NCI-H1105 treated with DMSO at 0.1 percent for 48 hours (cell line): ENCODE results near the gene CST3.
A peak's percentile ranks its signal among the peaks of the same experiment; 100 is the strongest.
"Not testable (repeated sequence)": the region's sequence is repeated elsewhere in the genome, so short reads cannot be mapped to it uniquely, and the experiment has no call there.

ENCODE experiments used
- DNase-seq: peaks from one replicate; lab custom pipeline; 2025; lab: John Stamatoyannopoulos, UW

The CST3 gene, protein sequence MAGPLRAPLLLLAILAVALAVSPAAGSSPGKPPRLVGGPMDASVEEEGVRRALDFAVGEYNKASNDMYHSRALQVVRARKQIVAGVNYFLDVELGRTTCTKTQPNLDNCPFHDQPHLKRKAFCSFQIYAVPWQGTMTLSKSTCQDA

DNA sequence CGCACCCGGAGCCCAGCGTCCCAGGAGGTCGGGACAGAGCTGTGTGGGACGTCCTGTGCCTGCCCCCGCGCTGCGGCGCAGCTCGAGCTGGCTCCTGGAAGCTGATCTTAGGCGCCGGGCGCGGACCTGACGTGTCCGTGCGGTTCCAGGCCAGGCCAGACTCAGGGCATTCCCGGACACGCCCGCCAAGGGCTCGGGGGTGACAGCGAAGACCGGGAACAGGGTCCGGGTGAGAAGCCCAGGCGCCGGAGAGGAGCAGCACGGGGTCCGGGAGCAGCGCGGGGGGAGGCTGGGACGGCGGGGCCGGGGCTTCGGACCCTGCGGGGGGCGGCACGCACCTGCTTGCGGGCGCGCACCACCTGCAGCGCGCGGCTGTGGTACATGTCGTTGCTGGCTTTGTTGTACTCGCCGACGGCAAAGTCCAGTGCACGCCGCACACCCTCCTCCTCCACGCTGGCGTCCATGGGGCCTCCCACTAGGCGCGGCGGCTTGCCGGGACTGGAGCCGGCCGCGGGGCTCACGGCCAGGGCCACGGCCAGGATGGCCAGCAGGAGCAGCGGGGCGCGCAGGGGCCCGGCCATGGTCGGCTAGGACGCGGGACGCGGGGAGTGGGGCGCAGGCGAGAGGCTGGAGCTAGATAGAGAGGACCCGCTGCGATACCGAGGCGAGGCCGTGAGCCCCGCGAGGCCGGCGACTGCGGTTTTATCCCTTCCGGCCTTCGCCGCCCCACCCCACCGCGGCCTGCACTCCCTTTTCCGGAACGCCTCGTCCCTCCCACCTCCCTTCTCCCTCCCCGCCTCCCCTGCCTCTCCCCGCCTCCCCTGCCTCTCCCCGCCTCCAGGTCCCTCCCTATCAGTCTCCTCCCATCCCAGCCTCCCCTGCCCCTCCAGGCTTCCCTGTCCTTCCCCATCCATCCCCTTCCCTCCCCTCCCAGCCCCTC, at the start of gene CST3:
Gene CST3, minus strand, starts transcription at position 674 of the 940 bp plus-strand sequence. Its CDS starts 93 bp downstream, at position 581.
- DNase-seq, result peak; percentile 78

DNA sequence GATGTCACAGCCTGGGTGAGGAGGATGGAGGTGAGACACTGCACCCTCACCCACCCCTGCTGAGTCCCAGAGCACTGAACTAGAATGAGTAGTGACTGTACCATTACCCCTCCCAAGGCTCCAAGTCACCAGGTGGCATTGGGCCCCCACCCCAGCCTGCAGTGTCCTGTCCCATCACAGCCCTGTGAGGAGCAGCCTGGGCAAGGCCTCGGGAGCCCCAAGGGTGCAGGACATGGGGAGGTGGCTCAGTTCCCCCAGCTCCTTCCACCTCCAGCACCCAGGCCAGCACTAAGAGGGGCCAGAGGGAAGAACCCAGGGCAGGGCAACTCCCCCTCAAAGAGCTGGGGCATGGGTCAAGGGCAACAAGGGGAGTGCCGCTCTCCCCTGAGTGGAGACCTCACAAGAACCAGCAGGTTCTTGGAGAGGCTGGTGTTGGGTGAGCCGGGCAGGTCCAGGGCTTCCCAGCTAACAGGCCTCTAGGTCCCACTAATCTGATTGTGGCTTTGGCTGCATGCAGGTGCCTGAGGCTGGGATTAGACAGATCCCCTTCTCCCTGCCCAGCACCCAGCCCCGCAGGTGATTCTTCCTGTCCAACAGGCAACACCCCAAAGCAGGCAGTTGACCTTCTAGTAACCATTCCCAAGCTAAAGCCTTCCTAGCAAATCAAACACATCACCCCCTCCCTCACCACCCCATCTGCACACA, 48.4 kb upstream of the CST3 start:
- DNase-seq, result no peak

DNA sequence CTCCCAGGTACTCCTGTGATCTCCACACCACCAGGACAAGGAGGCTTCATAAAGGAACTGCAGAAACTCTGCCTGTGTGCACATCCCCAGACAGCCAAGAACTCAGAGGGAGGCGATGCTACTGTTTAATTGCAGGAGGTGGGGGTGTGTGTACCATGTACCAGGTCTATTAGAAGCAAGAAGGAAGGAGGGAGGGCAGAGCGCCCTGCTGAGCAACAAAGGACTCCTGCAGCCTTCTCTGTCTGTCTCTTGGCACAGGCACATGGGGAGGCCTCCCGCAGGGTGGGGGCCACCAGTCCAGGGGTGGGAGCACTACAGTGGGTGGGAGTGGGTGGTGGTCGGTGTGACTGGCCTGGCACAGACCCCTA, 47.8 kb upstream of the CST3 start:
- DNase-seq, result not testable (repeated sequence)

DNA sequence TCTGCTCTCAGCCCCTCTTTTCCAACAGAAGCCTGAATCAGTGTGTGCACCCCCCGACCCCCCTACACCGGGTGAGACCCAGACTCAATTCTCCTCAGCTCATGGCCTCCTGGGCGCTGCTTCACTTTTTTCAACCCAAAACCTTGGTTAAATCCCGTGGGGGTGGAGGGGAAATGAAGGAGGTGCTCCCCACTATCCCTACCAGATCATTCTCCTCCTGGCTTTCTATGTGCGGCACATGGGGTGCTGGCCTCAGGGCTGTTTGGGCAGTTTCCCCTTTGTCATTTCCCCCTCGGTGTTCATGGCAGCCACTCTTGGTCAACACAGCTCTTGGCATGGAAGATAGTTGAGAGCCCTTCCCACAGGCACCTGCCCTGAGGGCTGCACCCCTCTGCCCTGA, 46.5 kb upstream of the CST3 start:
- DNase-seq, result no peak

DNA sequence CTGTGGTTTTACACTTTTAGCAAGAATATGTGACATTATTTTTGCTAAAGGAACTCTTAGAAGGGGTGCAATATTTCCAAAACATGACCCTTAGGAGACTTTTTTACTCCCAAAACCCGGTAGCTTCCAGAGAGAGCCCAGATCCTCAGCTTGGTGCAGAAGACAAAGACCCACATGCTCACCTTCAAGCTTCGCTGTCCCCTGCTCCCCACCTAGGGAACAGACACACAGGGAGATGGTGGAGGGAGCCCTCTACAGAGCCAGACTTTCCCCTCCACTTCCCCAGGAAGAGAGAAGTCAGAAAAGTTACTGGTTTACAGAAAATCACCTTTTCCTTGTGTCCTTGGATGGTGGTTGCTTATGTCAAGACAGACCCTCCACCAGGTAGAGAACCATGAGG, 46.1 kb upstream of the CST3 start:
- no peak for DNase-seq

DNA sequence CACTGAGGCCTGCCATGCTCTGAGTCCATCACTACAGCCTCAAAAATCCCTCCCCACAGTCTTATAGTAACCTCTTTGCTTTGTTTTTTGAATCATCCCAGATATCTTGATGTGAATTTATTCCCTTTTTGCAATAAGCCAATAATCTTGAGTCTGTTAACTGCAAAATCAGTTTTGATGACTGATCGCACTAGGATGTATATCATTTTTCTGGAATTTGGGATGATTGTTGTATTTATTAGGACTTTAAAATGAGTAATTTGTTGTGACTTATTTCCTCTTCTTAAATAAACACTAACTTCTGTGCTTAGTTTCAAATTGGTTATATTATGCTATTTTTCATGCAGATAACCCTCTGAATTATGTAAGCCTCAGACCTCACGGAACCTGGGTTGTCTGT, 45.5 kb upstream of the CST3 start:
- DNase-seq, result no peak

DNA sequence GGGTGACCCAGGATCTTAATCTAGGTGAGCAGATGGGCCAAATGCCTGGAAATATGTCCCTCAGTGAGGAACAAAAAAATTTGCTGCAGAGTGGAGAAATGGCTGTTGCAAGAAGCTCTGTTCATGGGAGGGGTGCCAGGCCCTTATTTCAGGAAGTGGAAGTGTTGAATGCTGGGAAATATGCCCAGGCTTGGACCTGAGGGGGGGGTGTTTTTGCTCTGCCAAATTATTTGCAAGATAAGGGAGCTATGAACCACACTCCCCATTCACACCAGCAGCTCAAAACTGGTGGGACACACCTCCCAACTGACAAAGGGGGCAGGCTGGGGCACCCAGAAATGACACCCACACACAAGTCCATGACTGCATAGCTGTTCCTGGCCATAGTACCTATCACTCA, 42.4 kb upstream of the CST3 start:
- no peak for DNase-seq

DNA sequence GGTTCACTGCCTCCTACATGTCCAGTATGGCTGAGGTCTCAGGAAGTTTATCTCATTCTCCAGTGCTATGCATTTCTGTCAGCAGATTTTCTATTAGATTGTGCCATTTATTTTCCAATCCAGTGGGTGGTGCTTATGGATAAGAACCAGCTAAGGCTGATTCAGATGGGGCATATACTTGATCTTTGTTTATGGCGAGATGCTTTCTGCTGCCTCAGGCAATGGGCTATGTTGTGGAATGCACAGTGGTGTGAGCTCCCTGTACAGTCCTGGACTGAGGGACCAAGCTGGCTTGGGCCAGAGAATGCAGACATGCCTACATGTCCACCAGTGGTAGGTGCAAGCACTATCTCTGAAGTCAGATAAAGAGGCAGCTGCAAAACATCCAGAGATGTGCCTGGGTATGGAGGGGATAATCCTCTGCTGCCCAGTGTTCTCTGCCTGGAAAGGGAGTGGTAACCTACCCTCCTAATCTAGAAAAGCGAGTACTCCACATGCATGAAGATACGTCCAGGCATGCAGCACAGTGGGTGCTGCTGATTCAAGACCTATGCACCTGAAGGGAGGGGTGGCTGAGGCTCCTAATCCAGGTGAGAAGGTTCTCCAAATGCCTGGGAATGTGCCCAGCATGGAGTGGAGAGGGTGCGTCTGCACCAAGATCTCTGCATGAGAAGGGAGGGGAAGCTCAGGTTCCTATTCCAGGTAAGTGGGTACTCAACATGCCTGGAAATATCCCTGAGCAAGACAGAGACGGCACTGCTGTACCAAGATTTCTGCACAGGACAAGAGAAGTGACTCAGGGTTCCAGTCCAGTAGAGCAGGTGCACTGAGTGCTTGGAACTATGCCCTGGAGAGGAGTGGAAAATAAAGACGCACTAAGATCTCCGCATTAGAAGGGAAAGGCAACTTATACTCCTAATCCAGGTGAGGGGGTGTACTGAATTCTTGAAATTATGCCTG, 41.7 kb upstream of the CST3 start:
- DNase-seq, result no peak

DNA sequence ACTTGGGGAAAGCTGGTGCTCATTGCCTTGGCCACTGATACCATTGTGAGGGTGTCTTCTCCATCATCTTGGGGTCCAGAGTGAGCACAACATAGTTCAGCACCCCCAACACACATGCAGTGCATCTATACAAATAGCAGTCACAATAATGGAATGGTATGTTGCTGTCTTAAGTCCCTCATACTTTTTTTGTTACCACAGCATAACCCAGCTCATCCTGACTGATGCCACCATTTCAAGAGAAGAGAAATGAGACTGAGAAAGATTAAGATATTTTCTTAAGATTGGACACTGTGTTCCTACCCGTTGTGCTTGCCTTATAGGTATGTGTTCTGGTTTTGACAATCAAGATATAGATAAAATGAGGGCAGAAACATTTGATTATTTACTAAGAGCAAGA, 35.5 kb upstream of the CST3 start:
- DNase-seq, result no peak

DNA sequence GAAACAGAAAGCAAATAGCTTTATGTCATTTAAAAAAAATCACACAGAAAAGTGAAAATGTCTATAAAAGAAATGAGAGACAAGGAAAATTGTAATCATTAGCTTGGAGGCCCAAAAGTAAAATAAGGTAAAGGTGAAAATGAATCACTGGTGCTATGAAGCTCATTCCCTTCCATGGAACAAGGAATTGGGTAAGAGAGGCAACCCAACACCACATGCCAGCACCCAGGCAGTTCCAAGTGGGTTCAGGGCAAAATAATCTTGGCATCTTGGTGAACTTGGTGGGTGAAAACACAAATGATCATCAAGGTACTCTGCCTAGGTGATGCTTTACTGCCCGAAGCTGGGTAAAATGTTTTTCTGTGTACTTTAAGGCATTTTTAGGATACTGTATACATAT, 34.4 kb upstream of the CST3 start:
- DNase-seq, result no peak

DNA sequence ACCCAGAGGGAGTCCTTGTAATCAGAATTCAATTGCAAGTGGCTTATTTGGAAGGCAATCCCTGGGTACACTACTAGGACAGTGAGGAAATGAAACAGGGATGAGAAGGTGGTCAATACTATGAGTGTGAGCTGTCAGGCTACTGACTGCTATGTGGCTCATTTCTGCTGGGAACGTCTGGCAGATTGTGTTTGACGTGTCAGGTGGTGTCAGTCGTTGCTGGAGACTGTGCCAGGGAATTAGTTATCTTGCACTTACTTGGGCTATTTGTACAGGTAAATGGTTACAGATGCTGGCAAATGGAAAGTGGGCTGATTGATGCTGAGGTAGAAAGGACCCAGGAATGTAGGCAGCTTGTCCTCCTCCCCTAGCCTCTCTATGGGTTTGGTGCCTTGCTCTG, 33.7 kb upstream of the CST3 start:
- no peak for DNase-seq

DNA sequence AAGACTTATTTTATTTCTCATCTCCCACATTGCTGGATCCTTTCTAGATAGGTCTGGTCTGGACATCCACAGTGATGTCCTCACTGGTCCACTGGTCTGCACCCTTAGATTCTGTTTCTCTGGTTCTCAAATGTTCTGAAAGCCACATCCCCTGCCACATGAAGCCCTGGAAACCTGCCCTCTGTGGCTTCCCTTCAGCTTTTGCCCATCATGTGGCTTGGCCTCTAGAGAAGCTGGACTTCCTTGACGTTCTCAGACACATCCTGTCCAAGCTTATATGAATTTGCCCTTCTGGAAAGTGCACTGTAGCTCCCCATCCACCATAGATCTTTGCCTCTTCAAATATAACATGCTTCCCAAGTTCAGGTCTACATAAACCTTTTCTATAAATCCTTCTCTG, 32.6 kb upstream of the CST3 start:
- no peak for DNase-seq

DNA sequence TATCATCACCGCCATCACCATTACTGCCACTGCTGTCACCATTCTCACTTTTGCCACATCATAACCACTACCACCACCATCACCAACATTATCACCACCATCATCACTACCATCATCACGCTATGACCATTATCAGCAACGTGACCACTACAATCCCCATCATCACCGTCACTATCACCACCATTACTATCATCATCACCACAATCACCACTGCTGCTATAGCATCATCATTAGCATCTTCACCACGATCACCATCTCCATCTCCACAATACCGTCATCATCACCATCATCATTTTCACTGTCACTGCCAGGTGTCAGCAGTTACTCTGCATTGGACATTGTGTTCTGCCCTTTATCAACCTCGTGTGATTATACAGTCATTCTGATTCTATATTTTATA, 32.1 kb upstream of the CST3 start:
- DNase-seq, result no peak

DNA sequence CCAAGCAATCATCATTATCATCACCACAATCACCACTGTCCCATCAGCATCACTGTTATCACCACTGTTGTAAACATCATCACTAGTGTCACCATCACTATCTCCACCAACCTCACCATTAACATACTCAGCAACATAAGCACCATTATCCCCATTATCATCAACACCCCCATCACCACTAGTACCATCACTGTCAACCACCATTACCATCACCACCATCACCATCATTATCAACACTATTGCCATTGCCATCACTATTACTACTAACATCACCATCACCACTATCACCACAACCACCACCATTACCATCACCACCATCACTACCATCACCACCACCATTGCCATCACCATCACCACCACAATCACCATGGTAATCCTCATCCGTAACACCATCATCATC, 31.6 kb upstream of the CST3 start:
- DNase-seq, result no peak

DNA sequence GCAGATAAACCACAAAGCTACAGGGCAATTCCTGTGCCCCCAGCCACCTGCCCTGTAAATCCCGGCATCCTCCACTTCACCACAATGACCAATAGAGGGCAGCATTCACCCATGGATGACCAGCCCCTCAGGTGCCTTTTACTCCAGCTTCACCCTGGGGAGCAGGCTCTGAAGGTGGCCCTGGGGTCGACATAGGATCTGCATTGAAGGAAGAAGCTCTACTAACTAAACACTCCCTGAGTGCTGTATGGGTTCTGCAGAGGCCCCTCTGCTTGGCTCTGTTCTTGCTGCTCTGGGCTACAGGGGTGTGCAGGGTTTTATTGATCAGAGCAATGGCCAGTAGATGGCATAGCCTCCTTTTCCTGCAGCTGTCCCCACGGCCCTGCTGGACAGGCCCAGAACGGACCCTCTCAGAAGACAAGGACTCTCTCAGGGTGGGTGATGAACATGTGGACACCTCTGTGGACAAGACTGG, 30.8 kb upstream of the CST3 start:
- peak; percentile 63 for DNase-seq

DNA sequence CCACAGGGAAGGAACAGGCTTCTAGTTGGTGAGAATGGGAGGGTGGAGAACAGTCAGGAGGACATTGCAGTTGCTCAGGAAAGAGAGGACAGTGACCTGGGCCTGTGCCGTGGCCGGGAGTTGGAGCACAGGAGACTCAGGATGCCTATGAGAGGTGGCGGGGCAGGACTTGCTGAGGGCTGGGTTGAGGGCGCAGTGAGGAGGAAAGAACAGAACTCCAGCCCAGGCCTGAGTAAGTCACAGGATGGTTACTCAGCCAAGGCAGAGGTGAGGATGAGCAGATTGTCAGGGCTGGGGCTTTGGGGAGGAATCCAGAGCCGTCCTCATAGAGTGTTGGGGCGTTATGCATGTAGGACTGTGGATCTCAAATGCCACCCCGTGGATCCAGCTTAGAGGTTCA, 29.9 kb upstream of the CST3 start:
- no peak for DNase-seq

DNA sequence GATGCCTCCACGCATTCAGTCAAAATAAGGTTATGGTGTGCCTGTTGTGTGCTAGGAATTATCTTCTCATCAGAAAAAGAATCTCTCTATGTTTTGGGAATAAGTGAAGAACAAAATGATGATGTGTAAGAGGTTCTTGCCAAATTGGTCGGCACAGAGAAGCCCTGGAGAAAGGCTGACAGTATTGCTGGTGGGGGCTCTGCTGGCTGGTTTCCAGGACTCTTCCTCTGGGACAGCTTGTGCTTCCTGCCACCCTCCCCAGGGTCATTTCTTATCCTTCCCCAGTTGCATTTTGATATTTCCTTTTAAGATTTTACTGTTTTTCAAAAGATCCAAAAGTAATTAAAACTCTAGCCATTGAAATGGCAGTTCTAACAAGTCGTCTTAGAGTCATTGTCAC, 28.9 kb upstream of the CST3 start:
- DNase-seq, result no peak

DNA sequence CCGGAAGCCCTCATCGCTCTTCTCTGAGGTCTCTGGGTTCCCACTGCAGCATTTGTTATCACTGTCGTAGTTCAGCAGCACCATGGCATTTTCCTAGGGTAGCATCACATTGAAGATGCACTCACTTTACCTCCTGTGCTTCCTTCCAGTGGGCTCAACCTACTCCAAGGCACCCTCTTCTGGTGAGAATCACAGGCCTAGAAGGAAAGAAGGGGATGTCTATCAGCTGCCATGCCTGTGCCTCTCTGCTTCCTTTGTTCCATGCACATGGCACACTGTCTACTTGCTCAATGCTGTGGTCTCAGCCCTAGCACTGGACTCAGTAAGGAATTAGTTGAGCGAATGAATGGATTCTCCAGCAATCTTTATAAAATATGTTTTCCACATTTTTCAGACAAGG, 28.4 kb upstream of the CST3 start:
- DNase-seq, result no peak

DNA sequence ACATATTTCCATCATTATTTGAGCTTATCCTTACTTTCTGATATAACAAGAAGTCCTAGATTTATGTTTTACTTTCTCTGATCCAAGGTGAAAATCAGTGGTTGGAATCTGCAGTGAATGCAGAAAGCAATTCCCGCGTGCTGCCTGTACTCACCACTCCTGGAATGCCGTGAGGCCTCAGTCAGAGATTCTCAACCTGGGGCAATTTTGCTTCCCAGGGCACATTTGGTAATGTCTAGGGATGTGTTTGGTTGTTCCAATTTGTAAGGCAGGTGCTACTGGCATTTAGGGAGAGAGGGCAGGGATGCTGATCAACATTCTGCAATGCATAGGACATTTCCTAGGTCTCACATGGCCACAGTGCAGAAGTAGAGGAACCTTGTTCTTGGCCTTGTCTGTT, 27.2 kb upstream of the CST3 start:
- DNase-seq, result no peak

DNA sequence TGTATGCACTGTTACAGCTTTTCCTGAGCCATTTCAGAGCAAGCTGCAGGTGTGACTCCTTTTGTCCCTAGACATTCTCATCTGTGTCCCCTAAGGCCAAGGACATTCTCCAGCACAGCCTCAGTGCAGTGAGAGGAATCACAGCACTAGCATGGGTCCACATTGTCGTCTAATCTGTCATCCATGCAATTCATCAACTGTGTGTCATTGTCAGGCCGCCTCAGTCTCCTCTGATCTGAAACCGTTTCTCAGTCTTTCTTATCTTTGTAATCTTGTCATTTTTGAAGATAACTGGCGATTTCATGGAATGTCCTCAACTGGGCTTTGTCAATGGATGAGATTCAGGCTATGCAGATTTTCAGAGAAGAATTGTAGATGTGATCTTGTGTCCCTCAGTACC, 26.3 kb upstream of the CST3 start:
- DNase-seq, result not testable (repeated sequence)

DNA sequence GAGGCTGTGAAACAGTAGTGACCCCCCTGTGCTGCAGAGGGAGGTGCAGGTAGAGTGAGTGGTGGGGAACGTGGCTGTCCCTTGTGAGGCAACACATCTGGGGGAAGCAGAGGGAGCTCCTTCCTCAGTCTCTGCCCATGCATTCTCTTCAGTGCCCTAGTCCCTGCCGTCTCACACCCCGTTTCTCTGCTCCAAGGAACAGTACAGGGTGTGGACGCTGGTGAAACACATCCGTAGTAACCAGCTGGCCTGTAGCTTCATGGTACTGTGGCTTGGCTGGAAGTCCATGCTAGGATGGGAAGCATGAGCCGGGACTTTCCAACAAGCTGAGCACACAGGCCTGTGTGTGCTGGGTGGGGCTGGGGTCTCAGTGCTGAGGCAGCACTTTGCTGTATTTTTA, 25.4 kb upstream of the CST3 start:
- DNase-seq, result no peak
